ENCODE data around the gene TMEM163. TPM values are rescaled to one million over a fixed set of nuclear protein-coding genes. Genes with fewer than 3 reads are reported as not detected.
"Not testable (repeated sequence)": the region's sequence is repeated elsewhere in the genome, so short reads cannot be mapped to it uniquely, and the experiment has no call there.

TMEM163 gene
- polyA plus RNA-seq, 1 experiment = not detected

- ChIA-PET CTCF (no interaction called here), POLR2A (no interaction called here)
- no peak for DNase-seq (ENCODE audit: low read depth, low spot score)
- TF ChIP-seq CTCF (IDR thresholded peaks at IDR 0.05; ENCODE audit: low read depth, low read length) = no peak
- Histone ChIP-seq H3K27me3 (ENCODE audit: control insufficient read depth, insufficient read depth, low read length) (no peaks in the 10 kb centered on the region), H3K27ac (ENCODE audit: low read depth, low read length) (no peak overlapping the region), H3K9me3 (ENCODE audit: control insufficient read depth, insufficient read depth, low read length) (no peaks in the 10 kb centered on the region), H3K4me3 (ENCODE audit: low read depth, low read length) (no peak overlapping the region)
These were observed 96.7 kb downstream of the TMEM163 start for GRCh38 chr2:134621939-134622705.

- H3K4me3 ChIP-seq (ENCODE audit: low read depth, low read length) = no peak overlapping the region
- ChIA-PET CTCF (no interaction called here), POLR2A (no interaction called here)
- no peak overlapping the region for H3K27ac ChIP-seq (ENCODE audit: low read depth, low read length)
- no peaks in the 10 kb centered on the region for H3K27me3 ChIP-seq (ENCODE audit: control insufficient read depth, insufficient read depth, low read length)
- no peaks in the 10 kb centered on the region for H3K9me3 ChIP-seq (ENCODE audit: control insufficient read depth, insufficient read depth, low read length)
- no peak for DNase-seq (ENCODE audit: low read depth, low spot score)
- no peak for TF ChIP-seq CTCF (IDR thresholded peaks at IDR 0.05; ENCODE audit: low read depth, low read length)
These were observed 99.5 kb downstream of the TMEM163 start for GRCh38 chr2:134619250-134619649.

- POLR2A ChIA-PET; H3K9me3 ChIP-seq (ENCODE audit: control insufficient read depth, insufficient read depth, low read length); H3K27ac ChIP-seq (ENCODE audit: low read depth, low read length); H3K27me3 ChIP-seq (ENCODE audit: control insufficient read depth, insufficient read depth, low read length); H3K4me3 ChIP-seq (ENCODE audit: low read depth, low read length); CTCF ChIA-PET; DNase-seq (ENCODE audit: low read depth, low spot score): not testable (repeated sequence)
These were observed 103.3 kb downstream of the TMEM163 start for GRCh38 chr2:134615480-134615879.

GRCh38 chr2:134611316-134611715 is 107.5 kb downstream of the TMEM163 start:
- TF ChIP-seq CTCF (IDR thresholded peaks at IDR 0.05; ENCODE audit: low read depth, low read length) = no peak
- ChIA-PET POLR2A (no interaction called here), CTCF (no interaction called here)
- Histone ChIP-seq H3K27ac (ENCODE audit: low read depth, low read length) (no peak overlapping the region), H3K9me3 (ENCODE audit: control insufficient read depth, insufficient read depth, low read length) (peaks cover 6% of the 10 kb centered on the region), H3K4me3 (ENCODE audit: low read depth, low read length) (no peak overlapping the region), H3K27me3 (ENCODE audit: control insufficient read depth, insufficient read depth, low read length) (no peaks in the 10 kb centered on the region)
- DNase-seq (ENCODE audit: low read depth, low spot score) = no peak

GRCh38 chr2:134610871-134611270 is 107.9 kb downstream of the TMEM163 start:
- H3K27ac ChIP-seq (ENCODE audit: low read depth, low read length) = no peak overlapping the region
- no peak overlapping the region for H3K4me3 ChIP-seq (ENCODE audit: low read depth, low read length)
- H3K27me3 ChIP-seq (ENCODE audit: control insufficient read depth, insufficient read depth, low read length) = no peaks in the 10 kb centered on the region
- ChIA-PET CTCF (no interaction called here), POLR2A (no interaction called here)
- no peak for TF ChIP-seq CTCF (IDR thresholded peaks at IDR 0.05; ENCODE audit: low read depth, low read length)
- H3K9me3 ChIP-seq (ENCODE audit: control insufficient read depth, insufficient read depth, low read length) = peaks cover 7% of the 10 kb centered on the region
- no peak for DNase-seq (ENCODE audit: low read depth, low spot score)
